Stomach (tissue), 4 donors: ENCODE data around the gene EPHB1.

Experiments
- CTCF ChIP-seq, 7 experiments: fragments of 450-650 bp in 4 of 7; fragments of 200-600 bp in 3 of 7; sonication (generic) in 3 of 7; IDR thresholded peaks; one replicate each; pipeline ENCODE4 v1.5.1; 2016 to 2019; ENCODE audit warnings: antibody characterized with exemption in 7 of 7, control low read depth in 2 of 7, mild to moderate bottlenecking in 1 of 7
- EP300 ChIP-seq: sonication (generic); formaldehyde crosslinking; IDR thresholded peaks from one replicate; pipeline ENCODE4 v1.6.1; 2017; ENCODE audit warnings: antibody characterized with exemption

DNA sequence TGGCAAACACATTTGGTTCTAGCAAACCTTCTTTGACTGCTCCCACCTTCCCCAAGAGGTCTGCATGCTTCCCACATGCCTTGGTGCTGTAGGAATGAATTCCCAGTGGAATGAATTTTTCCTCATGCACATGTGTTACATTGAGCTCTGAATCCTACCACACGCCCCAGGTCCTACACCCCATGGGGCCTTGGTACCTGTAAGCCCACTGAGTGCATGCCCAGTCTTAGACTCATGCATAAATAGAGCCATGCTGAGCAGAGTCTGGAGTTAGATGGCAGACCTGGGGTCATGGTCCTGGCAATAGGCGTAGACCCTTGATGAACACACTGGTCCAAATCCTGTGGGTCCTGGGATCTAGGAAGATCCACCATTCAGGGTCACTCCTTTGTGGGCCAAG, 81.8 kb downstream of the EPHB1 start:
- no peak for TF ChIP-seq CTCF (IDR thresholded peaks at IDR 0.05)
- TF ChIP-seq EP300 = no peak
